ENCODE measurements around the gene DMC1. TPM values are rescaled to one million over a fixed set of nuclear protein-coding genes. Genes with fewer than 3 reads are reported as not detected.
A peak's percentile ranks its signal among the peaks of the same experiment; 100 is the strongest.

DMC1 gene
- total and polyA plus RNA-seq, 2 of the 4 experiments (the other 2 are of a cell fraction) = 0.18 to 0.38 TPM

GRCh38 chr22:38490915-38491314, 79.1 kb downstream of the DMC1 start:
- H3K4me2 ChIP-seq (ENCODE audit: low read depth, low read length) = no peak overlapping the region
- H2AK9ac ChIP-seq (replicated peaks; ENCODE audit: low read depth, low read length, poor library complexity) = no peak overlapping the region
- no CpG with 5 or more reads among the region's 1 CpG for WGBS, 2 experiments (ENCODE audit: extremely low coverage in 2 of 2, insufficient read length in 1 of 2)
- no peak overlapping the region for H3K4me3 ChIP-seq (ENCODE audit: insufficient read depth, low read depth, low read length)
- H3K9me3 ChIP-seq (ENCODE audit: control insufficient read depth, insufficient read depth, low read length) = no peaks in the 10 kb centered on the region
- H2BK120ac ChIP-seq (ENCODE audit: low read depth, low read length) = no peak overlapping the region
- peaks cover 44 to 83% of the 10 kb centered on the region in 2 experiments for H3K79me1 ChIP-seq (ENCODE audit: low read depth in 1 of 2, low read length in 2 of 2)
- peaks cover 72% of the 10 kb centered on the region for H3K36me3 ChIP-seq (ENCODE audit: control insufficient read depth, insufficient read depth, low read length)
- no peak overlapping the region; the same call in 1 of the 2 replicates for H3K27ac ChIP-seq (ENCODE audit: insufficient read depth, low read length)
- TF ChIP-seq USF2 (IDR thresholded peaks at IDR 0.05; ENCODE audit: low read depth, low read length) = no peak
- TF ChIP-seq POLR2A (IDR thresholded peaks at IDR 0.05; ENCODE audit: low read depth, low read length) = no peak
- TF ChIP-seq, protein P1, sequence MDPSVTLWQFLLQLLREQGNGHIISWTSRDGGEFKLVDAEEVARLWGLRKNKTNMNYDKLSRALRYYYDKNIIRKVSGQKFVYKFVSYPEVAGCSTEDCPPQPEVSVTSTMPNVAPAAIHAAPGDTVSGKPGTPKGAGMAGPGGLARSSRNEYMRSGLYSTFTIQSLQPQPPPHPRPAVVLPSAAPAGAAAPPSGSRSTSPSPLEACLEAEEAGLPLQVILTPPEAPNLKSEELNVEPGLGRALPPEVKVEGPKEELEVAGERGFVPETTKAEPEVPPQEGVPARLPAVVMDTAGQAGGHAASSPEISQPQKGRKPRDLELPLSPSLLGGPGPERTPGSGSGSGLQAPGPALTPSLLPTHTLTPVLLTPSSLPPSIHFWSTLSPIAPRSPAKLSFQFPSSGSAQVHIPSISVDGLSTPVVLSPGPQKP (IDR thresholded peaks at IDR 0.05; ENCODE audit: borderline replicate concordance, low read depth, low read length) = no peak
- no peak for TF ChIP-seq BHLHE40 (IDR thresholded peaks at IDR 0.05; ENCODE audit: low read depth, low read length)
- no peak for TF ChIP-seq SMC3 (IDR thresholded peaks at IDR 0.05; ENCODE audit: low read depth, low read length)
- TF ChIP-seq MXI1 (IDR thresholded peaks at IDR 0.05; ENCODE audit: borderline replicate concordance, low read depth, low read length) = no peak
- no peak for TF ChIP-seq CHD1 (IDR thresholded peaks at IDR 0.05; ENCODE audit: low read depth, low read length)
- no peak for TF ChIP-seq RCOR1 (IDR thresholded peaks at IDR 0.05; ENCODE audit: insufficient replicate concordance, low read length)
- TF ChIP-seq MAZ (IDR thresholded peaks at IDR 0.05; ENCODE audit: borderline replicate concordance, low read depth, low read length) = no peak
- TF ChIP-seq MAFK (IDR thresholded peaks at IDR 0.05; ENCODE audit: low read depth, low read length) = no peak
- TF ChIP-seq NFE2L2 (IDR thresholded peaks at IDR 0.05; ENCODE audit: low read depth, low read length) = no peak
- no peak for TF ChIP-seq RAD21 (IDR thresholded peaks at IDR 0.05; ENCODE audit: low read length)
- peak; percentile 65 for ATAC-seq (ENCODE audit: low read depth)
- H3K9ac ChIP-seq (ENCODE audit: low read depth, low read length) = no peak overlapping the region
- H4K5ac ChIP-seq (ENCODE audit: low read depth, low read length) = no peak overlapping the region
- no peak overlapping the region for H2BK20ac ChIP-seq (ENCODE audit: low read depth, low read length)
- H4K8ac ChIP-seq (ENCODE audit: low read depth in 2 of 2, low read length in 2 of 2) = no peak overlapping the region
- peaks cover 96% of the 10 kb centered on the region for H4K20me1 ChIP-seq (ENCODE audit: insufficient read depth, low read length)
- H3K18ac ChIP-seq (ENCODE audit: low read depth, low read length) = no peak overlapping the region
- no peak overlapping the region for H2BK5ac ChIP-seq (ENCODE audit: low read depth, low read length, poor library complexity, severe bottlenecking)
- no peak overlapping the region for H2AK5ac ChIP-seq (ENCODE audit: low read depth, low read length)
- peaks cover 26% of the 10 kb centered on the region for H3K4me1 ChIP-seq (ENCODE audit: control insufficient read depth, insufficient read depth, low read length)
- ChIA-PET CTCF (interaction anchor here (0.9 to 1.5 kb wide), 2 partner anchors 11 to 191 kb away, joined by 4 to 5 read pairs; partner anchors contain the start of gene TOMM22), POLR2A (ENCODE audit: unreplicated experiment) (no interaction called here)
- H3K56ac ChIP-seq (ENCODE audit: extremely low read depth, insufficient read depth, low read length) = no peak overlapping the region
- no peak overlapping the region for H2BK15ac ChIP-seq (ENCODE audit: low read depth, low read length)
- intact Hi-C loops (cut with micrococcal nuclease) = no loop called here
- H3K23ac ChIP-seq (ENCODE audit: low read depth, low read length) = no peak overlapping the region
- no peak overlapping the region for H2AFZ ChIP-seq (replicated peaks; ENCODE audit: low read length, poor library complexity)
- H4K91ac ChIP-seq (ENCODE audit: insufficient read depth, low read depth, low read length) = no peak overlapping the region
- in situ Hi-C loops (cut with MboI; ENCODE audit: low sequenced_read_pairs) = no loop called here
- H3K14ac ChIP-seq (replicated peaks; ENCODE audit: low read depth, low read length) = no peak overlapping the region
- H3K27me3 ChIP-seq (ENCODE audit: control insufficient read depth, insufficient read depth, low read length) = no peaks in the 10 kb centered on the region
- BruUV-seq (replicated peaks) = no TSS peak
- peaks cover 25% of the 10 kb centered on the region for H3K9me1 ChIP-seq (ENCODE audit: insufficient read depth, low read length)
- no peak overlapping the region for H3K4ac ChIP-seq (ENCODE audit: low read depth, low read length)
- peak; percentile 79 for DNase-seq
- dilution Hi-C loops (cut with HindIII; ENCODE audit: low sequenced_read_pairs, unreplicated experiment) = no loop called here
